AG08396 (cell line): ENCODE results near the gene TMEM41B.
"Not testable (repeated sequence)": the region's sequence is repeated elsewhere in the genome, so short reads cannot be mapped to it uniquely, and the experiment has no call there.

Source experiments
- DNase-seq: peaks from one replicate; pipeline ENCODE4 v3.0.0; 2012; ENCODE audit warnings: low spot score, mixed read lengths

Gene TMEM41B

DNA sequence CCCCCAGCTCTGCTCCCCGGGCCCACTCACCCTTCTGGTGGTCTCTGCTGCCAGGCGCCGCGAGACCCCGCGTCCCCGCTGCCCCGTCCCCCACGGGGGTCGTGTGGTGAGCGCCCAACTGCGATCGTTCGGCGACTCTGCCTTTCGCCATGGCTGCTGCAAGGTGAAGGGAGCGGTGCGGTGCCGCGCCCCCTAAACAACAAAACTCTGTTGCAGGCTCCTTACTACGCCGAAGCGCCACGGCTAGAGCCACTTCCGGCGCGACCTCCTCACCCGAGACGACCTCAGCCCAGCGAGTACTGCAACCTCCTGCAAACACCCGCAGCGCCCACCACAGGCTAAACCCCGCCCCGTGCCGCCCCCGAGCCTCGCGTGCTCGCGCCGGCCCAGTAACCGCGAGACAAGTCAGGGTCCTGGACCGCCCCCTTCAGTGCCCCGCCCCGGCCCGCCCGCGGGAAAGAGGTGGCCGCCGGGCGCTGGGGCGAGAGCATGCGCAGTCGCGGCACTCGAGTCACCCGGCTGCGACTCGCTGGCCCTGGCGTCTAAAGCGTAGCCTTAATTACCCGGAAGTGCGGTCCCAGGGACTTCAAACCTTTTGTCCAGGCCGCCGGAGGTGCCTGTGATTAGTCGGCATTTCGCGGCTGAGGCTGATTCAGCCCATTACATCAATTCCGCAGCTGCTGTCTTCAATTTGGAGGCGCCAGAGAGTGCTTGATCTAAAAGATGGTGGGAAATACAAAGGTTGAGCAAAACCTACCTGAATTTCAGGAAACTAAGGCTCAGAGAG is at the start of gene TMEM41B:
TMEM41B (minus strand) TSS at position 303 of the 787 bp plus-strand sequence; CDS start at position 151, 152 bp downstream.
- peak; percentile 100 for DNase-seq

DNA sequence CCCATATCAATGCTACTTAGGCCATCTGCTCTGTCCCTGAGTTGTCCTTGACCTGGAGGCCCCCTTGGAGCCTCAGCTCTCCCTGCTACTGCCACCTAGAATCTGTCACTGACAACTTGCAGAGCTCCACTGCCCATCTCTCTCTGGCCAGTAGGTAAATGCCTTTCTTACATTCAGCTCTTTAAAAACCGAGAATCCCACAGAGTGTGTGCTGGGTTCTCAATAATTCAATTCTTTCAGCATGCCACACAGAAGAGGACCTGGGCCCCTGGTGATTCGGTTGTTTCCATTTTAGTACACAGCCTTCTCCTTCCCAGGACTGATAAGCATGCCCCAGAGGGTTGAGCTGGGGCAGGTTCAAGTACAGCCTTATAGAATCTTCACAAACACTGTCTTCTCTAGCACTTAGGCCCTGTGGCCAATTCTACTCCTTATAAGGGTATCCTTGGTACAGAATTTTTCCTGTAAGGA is 48.0 kb upstream of the TMEM41B start:
- DNase-seq, result no peak

- DNase-seq, result not testable (repeated sequence)
Observed at GRCh38 chr11:9360862-9361622, 46.6 kb upstream of the TMEM41B start.

GRCh38 chr11:9357041-9357440 is 42.6 kb upstream of the TMEM41B start:
- no peak for DNase-seq

GRCh38 chr11:9351321-9351881 is 37.0 kb upstream of the TMEM41B start:
- no peak for DNase-seq

DNA sequence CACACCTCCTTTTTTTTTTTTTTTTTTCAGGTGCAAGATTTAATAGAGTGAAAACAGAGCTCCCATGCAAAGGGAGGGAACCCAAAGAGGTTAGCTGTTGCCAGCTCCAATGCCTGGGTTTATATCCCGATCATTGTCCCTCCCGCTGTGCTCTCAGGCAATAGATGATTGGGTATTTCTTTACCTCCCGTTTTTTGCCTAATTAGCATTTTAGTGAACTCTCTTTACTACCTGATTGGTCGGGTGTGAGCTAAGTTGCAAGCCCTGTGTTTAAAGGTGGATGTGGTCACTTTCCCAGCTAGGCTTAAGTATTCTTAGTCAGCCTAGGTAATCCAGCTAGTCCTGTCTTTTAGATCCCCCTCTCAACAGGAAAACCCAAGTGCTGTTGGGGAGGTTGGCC is 33.4 kb upstream of the TMEM41B start:
- DNase-seq, result not testable (repeated sequence)

- DNase-seq, result no peak
Observed at GRCh38 chr11:9347100-9347499, 32.7 kb upstream of the TMEM41B start.

DNA sequence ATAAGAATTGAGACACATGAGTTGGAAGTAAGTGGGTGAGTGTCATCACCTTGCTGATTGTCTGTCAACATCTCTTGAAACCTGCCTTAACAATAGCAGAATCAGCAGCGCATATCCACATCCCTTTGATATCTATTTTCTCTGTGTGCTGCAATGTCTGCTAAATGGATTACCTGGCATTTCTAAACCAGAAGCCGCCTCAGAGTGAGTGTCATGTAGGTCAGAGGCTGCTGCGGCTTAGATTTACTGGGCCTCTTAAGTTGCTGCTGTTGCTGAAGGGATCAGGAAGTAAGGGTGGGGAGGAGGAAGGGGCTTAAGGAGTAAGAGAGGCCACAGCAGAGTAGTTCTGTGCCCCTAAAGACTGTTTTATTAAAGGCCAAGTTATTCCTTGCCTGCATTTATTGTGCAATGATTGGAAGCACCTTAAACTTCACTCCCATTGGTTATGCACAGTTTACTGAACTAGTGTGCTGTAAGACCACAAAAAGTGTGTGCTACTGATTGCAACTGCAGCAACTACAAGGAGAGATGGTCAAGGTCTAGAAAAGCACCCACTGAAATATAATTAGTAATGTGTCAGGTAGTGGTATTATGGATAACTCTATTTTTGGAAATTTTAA is 29.8 kb upstream of the TMEM41B start:
- DNase-seq, result no peak

GRCh38 chr11:9341638-9342178 is 27.3 kb upstream of the TMEM41B start:
- DNase-seq, result no peak

DNA sequence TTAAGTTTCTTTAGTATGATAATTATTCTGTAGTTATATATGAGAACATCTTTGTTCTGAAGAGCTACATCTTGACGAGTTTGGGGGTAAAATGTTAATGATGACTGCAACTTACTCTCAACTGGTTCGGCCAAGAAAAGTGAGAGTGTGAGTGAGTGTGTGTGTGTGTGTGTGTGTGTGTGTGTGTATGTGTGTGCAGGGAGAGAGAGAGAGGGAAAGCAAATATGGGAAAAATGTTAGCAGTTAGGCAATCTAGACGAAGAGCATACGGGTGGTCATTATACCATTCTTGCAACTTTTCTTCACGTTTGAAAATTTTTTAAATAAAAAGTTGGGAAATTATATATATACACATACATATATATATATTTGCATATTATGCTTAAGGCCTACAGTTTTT is 18.3 kb upstream of the TMEM41B start:
- no peak for DNase-seq

- DNase-seq, result no peak
Observed at GRCh38 chr11:9330387-9331384, 16.3 kb upstream of the TMEM41B start.

DNA sequence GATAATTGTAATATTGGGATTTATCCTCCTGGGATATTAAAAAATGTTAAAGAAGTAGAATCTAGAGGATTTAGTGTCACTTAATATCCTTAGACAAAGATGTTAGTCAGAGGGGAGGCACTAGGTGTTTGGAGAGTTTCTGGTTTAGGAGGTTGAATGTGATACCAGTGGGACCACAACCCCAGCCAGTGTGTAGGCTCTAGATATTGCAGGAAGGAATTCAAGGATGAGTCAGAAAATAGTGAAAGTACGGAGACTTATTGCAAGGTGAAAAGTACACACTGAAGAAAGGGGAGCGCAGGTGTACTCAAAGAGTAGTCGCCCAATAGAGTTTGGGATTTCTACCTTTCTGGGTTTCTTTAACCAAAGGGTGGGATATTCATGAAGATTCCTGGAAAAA is 5.7 kb upstream of the TMEM41B start:
- DNase-seq, result no peak

GRCh38 chr11:9319377-9320001 is 5.1 kb upstream of the TMEM41B start:
- not testable (repeated sequence) for DNase-seq

DNA sequence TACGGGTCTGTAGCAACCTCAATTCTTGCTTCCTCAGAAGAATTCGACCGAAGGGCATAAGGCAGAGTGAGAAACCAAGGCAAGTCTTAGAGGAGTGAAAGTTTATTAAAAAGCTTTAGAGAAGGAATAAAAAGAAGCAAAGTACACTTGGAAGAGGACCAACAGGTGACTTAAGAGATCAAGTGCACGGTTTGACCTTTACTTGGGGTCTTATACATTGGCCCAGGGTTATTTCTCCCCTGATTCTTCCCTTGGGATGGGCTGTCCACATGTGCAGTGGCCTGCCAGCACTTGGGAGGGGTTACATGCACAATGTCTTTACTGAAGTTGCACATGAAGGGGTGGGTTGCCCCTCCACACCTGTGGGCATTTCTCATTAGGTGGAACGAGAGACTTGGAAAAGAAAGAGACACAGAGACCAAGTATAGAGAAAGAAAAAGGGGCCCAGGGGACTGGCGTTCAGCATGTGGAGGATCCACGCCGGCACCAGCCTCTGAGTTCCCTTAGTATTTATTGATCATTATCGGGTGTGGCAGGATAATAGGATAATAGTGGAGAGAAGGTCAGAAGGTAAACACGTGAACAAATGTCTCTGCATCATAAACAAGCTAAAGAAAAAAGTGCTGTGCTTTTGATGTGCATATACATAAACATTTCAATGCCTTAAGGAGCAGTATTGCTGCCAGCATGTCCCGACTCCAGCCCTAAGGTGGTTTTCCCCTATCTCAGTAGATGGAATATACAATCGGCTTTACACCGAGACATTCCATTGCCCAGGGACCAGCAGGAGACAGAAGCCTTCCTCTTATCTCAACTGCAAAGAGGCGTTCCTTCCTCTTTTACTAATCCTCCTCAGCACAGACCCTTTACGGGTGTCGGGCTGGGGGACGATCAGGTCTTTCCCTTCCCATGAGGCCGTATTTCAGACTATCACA is 4.3 kb upstream of the TMEM41B start:
- DNase-seq, result not testable (repeated sequence)

- DNase-seq, result no peak
Observed at GRCh38 chr11:9316334-9316733, 1.9 kb upstream of the TMEM41B start.

DNA sequence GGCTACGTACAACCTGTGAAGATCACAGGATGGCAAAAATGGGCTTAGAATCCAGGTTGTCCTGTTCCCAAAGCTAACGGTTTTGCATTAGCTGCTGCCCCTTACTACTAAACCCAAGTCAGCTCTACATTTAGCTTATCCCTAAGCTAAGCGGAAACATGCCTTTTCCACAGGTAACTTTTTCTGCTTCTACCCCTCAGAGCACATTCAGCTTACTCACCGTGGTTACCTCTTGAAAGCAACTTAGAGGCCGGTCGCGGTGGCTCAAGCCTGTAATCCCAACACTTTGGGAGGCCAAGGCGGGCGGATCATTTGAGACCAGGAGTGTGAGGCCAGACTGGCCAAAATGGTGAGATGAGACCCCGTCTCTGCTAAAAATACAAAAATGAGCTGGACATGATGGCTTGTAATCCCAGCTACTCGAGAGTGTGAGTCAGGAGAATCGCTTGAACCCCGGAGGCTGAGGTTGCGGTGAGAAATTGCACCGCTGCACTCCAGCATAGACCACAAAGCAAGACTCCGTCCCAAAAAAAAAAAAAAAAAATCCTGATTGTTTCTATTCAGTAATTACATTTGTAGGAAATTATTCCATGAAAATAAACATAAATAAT is 790 bp upstream of the TMEM41B start:
- DNase-seq, result no peak

- DNase-seq, result peak; percentile 44
Observed at GRCh38 chr11:9313648-9314290, 624 bp downstream of the TMEM41B start.

GRCh38 chr11:9310485-9311090 is 3.8 kb downstream of the TMEM41B start:
- no peak for DNase-seq
